OCI-LY3 (cell line): ENCODE data around the gene CIT.

Source experiments
- H2AFZ ChIP-seq: fragments of 200-600, 300-600 bp; shearing (Covaris generic); 2 replicates; pipeline ENCODE4 v1.6.0; 2014; ENCODE audit warnings: antibody characterized with exemption, low read depth, low read length
- H3K27ac ChIP-seq: fragments of 200-600, 300-600 bp; sonication (generic); 2 replicates; pipeline ENCODE4 v1.5.1; 2014; ENCODE audit warnings: mild to moderate bottlenecking, low read length, moderate library complexity, mixed read lengths
- H3K27me3 ChIP-seq: fragments of 200-600, 300-600 bp; sonication (generic); 2 replicates; pipeline ENCODE4 v1.6.1; 2014; ENCODE audit warnings: low read depth, low read length, mixed read lengths
- H3K36me3 ChIP-seq: fragments of 200-600, 300-600 bp; sonication (generic); replicated peaks from 2 replicates; pipeline ENCODE3; 2014; ENCODE audit warnings: low read depth, low read length, mixed read lengths
- H3K4me1 ChIP-seq: fragments of 300-600, 200-600 bp; sonication (generic); 2 replicates; pipeline ENCODE4 v1.6.1; 2014; ENCODE audit warnings: low read length, mixed read lengths
- H3K4me2 ChIP-seq: fragments of 200-600, 300-600 bp; sonication (generic); 2 replicates; pipeline ENCODE4 v1.6.1; 2014; ENCODE audit warnings: low read length, mixed read lengths
- H3K4me3 ChIP-seq: fragments of 300-600, 200-600 bp; sonication (generic); 2 replicates; pipeline ENCODE4 v1.5.1; 2014; ENCODE audit warnings: antibody characterized with exemption, mild to moderate bottlenecking, low read length, moderate library complexity
- H3K79me2 ChIP-seq: fragments of 300-600, 200-600 bp; shearing (Covaris generic); 2 replicates; pipeline ENCODE4 v1.6.1; 2014; ENCODE audit warnings: mild to moderate bottlenecking, low read length, mixed read lengths
- H3K9ac ChIP-seq: fragments of 300-600, 200-600 bp; shearing (Covaris generic); 2 replicates; pipeline ENCODE4 v1.6.0; 2014; ENCODE audit warnings: mild to moderate bottlenecking, low read length, moderate library complexity
- H3K9me3 ChIP-seq: fragments of 200-600, 300-600 bp; shearing (Covaris generic); 2 replicates; pipeline ENCODE4 v1.6.1; 2014; ENCODE audit warnings: low read length, mixed read lengths; ENCODE audit not compliant: insufficient read depth
- H4K20me1 ChIP-seq: fragments of 200-600, 300-600 bp; sonication (generic); 2 replicates; pipeline ENCODE4 v1.6.1; 2016; ENCODE audit warnings: low read length, mixed read lengths; ENCODE audit not compliant: insufficient read depth
- EZH2phosphoT487 ChIP-seq: fragments of 200-600 bp; shearing (Covaris generic); IDR thresholded peaks from 2 replicates; pipeline ENCODE4 v1.6.1; 2018; ENCODE audit warnings: antibody characterized with exemption, mixed run types, low read depth
- TF ChIP-seq, protein P1 (sequence below): fragments of 200-600, 300-600 bp; sonication (generic); IDR thresholded peaks from 2 replicates; pipeline ENCODE4 v1.5.1; 2014; ENCODE audit warnings: antibody characterized with exemption, low read length, low read depth

CIT gene

DNA sequence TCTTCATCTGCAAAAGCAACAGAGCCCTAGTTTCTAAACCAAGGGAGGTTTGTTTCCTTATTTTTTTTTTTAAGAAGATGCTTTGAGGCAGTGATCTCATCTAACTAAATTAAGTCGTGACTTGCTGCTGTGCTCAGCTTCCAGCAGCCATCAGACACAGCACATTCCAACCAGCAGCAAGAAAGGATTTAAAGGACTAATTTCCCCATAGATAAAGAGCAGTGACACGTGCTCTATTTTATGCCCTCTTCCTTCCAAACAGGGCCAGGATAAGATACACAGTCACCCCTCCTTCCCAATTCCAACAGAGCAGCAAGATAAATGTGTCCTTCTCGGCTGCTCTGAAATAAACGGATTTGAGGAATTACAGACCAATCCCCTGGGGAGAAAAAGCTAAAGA, 127.5 kb downstream of the CIT start:
- Histone ChIP-seq H3K36me3 (peaks cover 44% of the 10 kb centered on the region), H3K9ac (no peak overlapping the region), H3K4me1 (no peaks in the 10 kb centered on the region), H2AFZ (no peak overlapping the region), H3K79me2 (no peaks in the 10 kb centered on the region), H3K9me3 (peaks cover 7% of the 10 kb centered on the region; the same call in 1 of the 2 replicates), H3K4me3 (no peak overlapping the region), H4K20me1 (no peaks in the 10 kb centered on the region), H3K27ac (no peak overlapping the region), H3K27me3 (no peaks in the 10 kb centered on the region), H3K4me2 (no peak overlapping the region)
- TF ChIP-seq, protein P1, sequence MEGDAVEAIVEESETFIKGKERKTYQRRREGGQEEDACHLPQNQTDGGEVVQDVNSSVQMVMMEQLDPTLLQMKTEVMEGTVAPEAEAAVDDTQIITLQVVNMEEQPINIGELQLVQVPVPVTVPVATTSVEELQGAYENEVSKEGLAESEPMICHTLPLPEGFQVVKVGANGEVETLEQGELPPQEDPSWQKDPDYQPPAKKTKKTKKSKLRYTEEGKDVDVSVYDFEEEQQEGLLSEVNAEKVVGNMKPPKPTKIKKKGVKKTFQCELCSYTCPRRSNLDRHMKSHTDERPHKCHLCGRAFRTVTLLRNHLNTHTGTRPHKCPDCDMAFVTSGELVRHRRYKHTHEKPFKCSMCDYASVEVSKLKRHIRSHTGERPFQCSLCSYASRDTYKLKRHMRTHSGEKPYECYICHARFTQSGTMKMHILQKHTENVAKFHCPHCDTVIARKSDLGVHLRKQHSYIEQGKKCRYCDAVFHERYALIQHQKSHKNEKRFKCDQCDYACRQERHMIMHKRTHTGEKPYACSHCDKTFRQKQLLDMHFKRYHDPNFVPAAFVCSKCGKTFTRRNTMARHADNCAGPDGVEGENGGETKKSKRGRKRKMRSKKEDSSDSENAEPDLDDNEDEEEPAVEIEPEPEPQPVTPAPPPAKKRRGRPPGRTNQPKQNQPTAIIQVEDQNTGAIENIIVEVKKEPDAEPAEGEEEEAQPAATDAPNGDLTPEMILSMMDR: no peak
- no peak for TF ChIP-seq EZH2phosphoT487

DNA sequence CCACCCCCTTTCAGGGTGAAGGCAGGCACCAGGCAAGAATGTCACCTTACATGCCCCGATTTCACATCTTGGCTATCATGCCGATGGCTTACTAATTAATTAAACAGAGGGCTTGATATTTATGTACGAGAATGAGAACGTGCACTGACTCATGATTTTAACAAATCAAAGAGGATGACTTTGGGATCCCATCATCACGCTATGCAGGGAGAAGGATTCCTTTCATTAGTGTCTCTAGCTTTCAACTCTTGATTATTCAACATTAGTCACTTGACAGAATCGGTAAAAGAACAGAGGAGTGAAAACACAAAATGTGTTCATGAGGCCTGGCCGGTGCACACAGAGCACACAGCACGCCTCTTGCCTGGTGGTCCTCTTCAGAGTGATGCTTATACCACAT, 128.6 kb downstream of the CIT start:
- Histone ChIP-seq H4K20me1 (no peaks in the 10 kb centered on the region), H3K36me3 (peaks cover 47% of the 10 kb centered on the region), H3K27me3 (no peaks in the 10 kb centered on the region), H3K9ac (no peak overlapping the region), H3K9me3 (peaks cover 8% of the 10 kb centered on the region; the same call in 1 of the 2 replicates), H3K27ac (no peak overlapping the region), H2AFZ (no peak overlapping the region), H3K4me1 (no peaks in the 10 kb centered on the region), H3K4me3 (no peak overlapping the region), H3K4me2 (no peak overlapping the region), H3K79me2 (no peaks in the 10 kb centered on the region)
- TF ChIP-seq, protein P1: no peak
- no peak for TF ChIP-seq EZH2phosphoT487

DNA sequence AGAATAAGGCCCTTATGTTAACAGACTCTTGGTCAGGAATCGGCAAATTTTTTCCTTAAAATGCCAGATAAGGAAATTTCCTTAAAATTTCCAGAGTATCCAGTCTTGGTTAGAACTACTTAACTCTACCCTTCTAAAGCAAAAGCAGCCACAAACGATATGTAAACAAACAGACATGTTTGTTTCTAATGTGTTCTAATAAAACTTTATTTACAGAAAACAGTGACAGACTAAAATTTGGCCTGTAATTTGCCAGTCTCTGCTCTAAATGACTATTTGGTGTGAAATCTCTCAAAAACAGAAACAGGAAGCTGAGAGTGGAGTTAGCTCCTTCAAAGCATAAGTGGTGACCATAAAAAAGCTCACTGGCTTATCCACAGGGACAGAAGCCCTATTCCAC, 131.0 kb downstream of the CIT start:
- Histone ChIP-seq H3K36me3 (peaks cover 42% of the 10 kb centered on the region), H3K79me2 (no peaks in the 10 kb centered on the region), H3K27me3 (no peaks in the 10 kb centered on the region), H4K20me1 (no peaks in the 10 kb centered on the region), H2AFZ (no peak overlapping the region), H3K4me3 (no peak overlapping the region), H3K9me3 (peaks cover 8% of the 10 kb centered on the region; the same call in 1 of the 2 replicates), H3K4me2 (no peak overlapping the region), H3K9ac (no peak overlapping the region), H3K27ac (no peak overlapping the region), H3K4me1 (no peaks in the 10 kb centered on the region)
- TF ChIP-seq EZH2phosphoT487: no peak
- TF ChIP-seq, protein P1: no peak

DNA sequence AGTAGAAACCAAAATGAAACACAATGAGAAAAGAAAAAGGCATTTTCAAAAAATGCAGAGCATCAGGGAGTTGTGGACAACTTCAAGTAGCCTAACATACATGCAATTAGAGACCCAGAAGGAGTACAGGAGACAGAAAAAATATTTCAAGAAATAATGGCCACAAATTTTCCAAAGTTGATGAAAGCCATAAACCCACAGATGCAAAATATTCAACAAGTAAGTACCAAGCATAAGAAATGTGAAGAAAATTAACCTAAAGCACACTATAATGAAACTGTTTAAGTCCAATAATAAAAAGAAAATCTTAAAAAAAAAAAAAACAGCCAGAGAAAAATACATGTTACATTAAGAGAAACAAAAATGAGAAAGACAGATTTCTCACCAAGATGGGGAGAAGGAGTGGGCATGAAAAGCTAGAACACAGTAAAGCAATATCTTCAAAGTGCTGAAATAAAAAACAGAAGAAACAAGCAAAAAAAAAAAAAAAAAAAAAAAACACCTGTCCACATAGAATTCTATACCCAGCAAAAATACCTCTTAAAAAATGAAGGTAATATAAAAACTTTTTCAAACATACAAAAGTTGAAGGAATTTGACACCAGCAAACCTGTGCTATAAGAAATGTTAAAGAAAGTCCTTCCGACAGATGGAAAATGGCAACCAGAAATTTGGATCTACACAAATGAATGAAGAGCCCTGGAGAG, 132.1 kb downstream of the CIT start:
- H3K4me3 ChIP-seq: no peak overlapping the region
- no peak for TF ChIP-seq EZH2phosphoT487
- TF ChIP-seq, protein P1: no peak
- no peak overlapping the region for H3K4me2 ChIP-seq
- H3K9me3 ChIP-seq: peaks cover 8% of the 10 kb centered on the region; the same call in 1 of the 2 replicates
- no peak overlapping the region for H2AFZ ChIP-seq
- peaks cover 40% of the 10 kb centered on the region for H3K36me3 ChIP-seq
- no peaks in the 10 kb centered on the region for H3K79me2 ChIP-seq
- H3K4me1 ChIP-seq: no peaks in the 10 kb centered on the region
- no peaks in the 10 kb centered on the region for H4K20me1 ChIP-seq
- no peak overlapping the region for H3K9ac ChIP-seq
- no peak overlapping the region for H3K27ac ChIP-seq
- H3K27me3 ChIP-seq: no peaks in the 10 kb centered on the region
